ENCODE data around the gene CAMK2D. TPM values are rescaled to one million over a fixed set of nuclear protein-coding genes. Genes with fewer than 3 reads are reported as not detected.

The CAMK2D gene
- polyA plus RNA-seq, 3 donors, result 10.4 to 30.6 (median 19.6) TPM

- Histone ChIP-seq H3K36me3 (replicated peaks in 1 of 2; ENCODE audit: control insufficient read depth in 1 of 2, insufficient read depth in 2 of 2, low read length in 2 of 2) (no peaks in the 10 kb centered on the region), H3K4me2 (replicated peaks; ENCODE audit: extremely low read depth, low read length, poor library complexity, severe bottlenecking) (no peak overlapping the region), H3K27me3 (ENCODE audit: control insufficient read depth in 2 of 2, insufficient read depth in 2 of 2, low read length in 2 of 2) (no peaks in the 10 kb centered on the region), H3K4me3 (replicated peaks in 1 of 3; ENCODE audit: low read depth in 2 of 3, low read length in 3 of 3) (no peak overlapping the region), H2AFZ (ENCODE audit: insufficient read depth, low read depth, low read length, poor library complexity, severe bottlenecking) (no peak overlapping the region), H4K20me1 (ENCODE audit: insufficient read depth, low read length) (no peaks in the 10 kb centered on the region), H3K79me2 (ENCODE audit: insufficient read depth, low read length) (no peaks in the 10 kb centered on the region), H3K9ac (ENCODE audit: insufficient read depth, low read length, poor library complexity, severe bottlenecking) (no peak overlapping the region), H3K4me1 (ENCODE audit: control insufficient read depth in 1 of 2, insufficient read depth in 2 of 2, low read length in 2 of 2) (no peaks in the 10 kb centered on the region), H3K27ac (ENCODE audit: low read depth in 1 of 2, low read length in 2 of 2) (no peak overlapping the region), H3K9me3 (replicated peaks in 1 of 2; ENCODE audit: control insufficient read depth in 1 of 2, insufficient read depth in 1 of 2, low read length in 2 of 2) (peaks cover 0 to 4% of the 10 kb centered on the region in 2 donors)
- no peak for DNase-seq
- Mint-ChIP-seq H3K4me3 (no peak overlapping the region), H3K36me3 (no peaks in the 10 kb centered on the region), H3K4me1 (no peaks in the 10 kb centered on the region), H3K9me3 (peaks cover 2 to 16% (median 6%) of the 10 kb centered on the region in 7 donors), H3K27ac (no peak overlapping the region), H3K27me3 (ENCODE audit: low read depth in 3 of 3) (peaks cover 0 to 1% (median 1%) of the 10 kb centered on the region in 3 donors)
- no CpG with 5 or more reads among the region's 1 CpG for WGBS (ENCODE audit: insufficient coverage)
- intact Hi-C loops (cut with micrococcal nuclease), result no loop called here
- no peak for TF ChIP-seq CTCF (IDR thresholded peaks at IDR 0.05)
Observed at GRCh38 chr4:113423631-113424030, 337.9 kb downstream of the CAMK2D start.

GRCh38 chr4:113420938-113421337 lies 340.6 kb downstream of the CAMK2D start:
- no peaks in the 10 kb centered on the region for H3K4me1 ChIP-seq (ENCODE audit: control insufficient read depth in 1 of 2, insufficient read depth in 2 of 2, low read length in 2 of 2)
- H4K20me1 ChIP-seq (ENCODE audit: insufficient read depth, low read length), result no peaks in the 10 kb centered on the region
- H3K79me2 ChIP-seq (ENCODE audit: insufficient read depth, low read length), result no peaks in the 10 kb centered on the region
- peaks cover 2 to 18% (median 7%) of the 10 kb centered on the region in 7 donors for H3K9me3 Mint-ChIP-seq
- no peaks in the 10 kb centered on the region for H3K4me1 Mint-ChIP-seq
- no peak for DNase-seq
- peaks cover 0 to 4% of the 10 kb centered on the region in 2 donors for H3K9me3 ChIP-seq (replicated peaks in 1 of 2; ENCODE audit: control insufficient read depth in 1 of 2, insufficient read depth in 1 of 2, low read length in 2 of 2)
- H2AFZ ChIP-seq (ENCODE audit: insufficient read depth, low read depth, low read length, poor library complexity, severe bottlenecking), result no peak overlapping the region
- H3K36me3 Mint-ChIP-seq, result no peaks in the 10 kb centered on the region
- no peak overlapping the region for H3K4me3 Mint-ChIP-seq
- no peak overlapping the region for H3K4me3 ChIP-seq (replicated peaks in 1 of 3; ENCODE audit: low read depth in 2 of 3, low read length in 3 of 3)
- no peak overlapping the region for H3K27ac Mint-ChIP-seq
- intact Hi-C loops (cut with micrococcal nuclease), result no loop called here
- H3K27me3 Mint-ChIP-seq (ENCODE audit: low read depth in 3 of 3), result peaks cover 0 to 2% (median 1%) of the 10 kb centered on the region in 3 donors
- no peaks in the 10 kb centered on the region for H3K27me3 ChIP-seq (ENCODE audit: control insufficient read depth in 2 of 2, insufficient read depth in 2 of 2, low read length in 2 of 2)
- no peak for TF ChIP-seq CTCF (IDR thresholded peaks at IDR 0.05)
- no peak overlapping the region for H3K27ac ChIP-seq (ENCODE audit: low read depth in 1 of 2, low read length in 2 of 2)
- no peaks in the 10 kb centered on the region for H3K36me3 ChIP-seq (replicated peaks in 1 of 2; ENCODE audit: control insufficient read depth in 1 of 2, insufficient read depth in 2 of 2, low read length in 2 of 2)
- H3K9ac ChIP-seq (ENCODE audit: insufficient read depth, low read length, poor library complexity, severe bottlenecking), result no peak overlapping the region
- no peak overlapping the region for H3K4me2 ChIP-seq (replicated peaks; ENCODE audit: extremely low read depth, low read length, poor library complexity, severe bottlenecking)

All from CD14-positive monocyte (primary cell).